Esophagus squamous epithelium (tissue), 5 donors: Measurements from ENCODE around the gene ELAVL2. TPM values are rescaled to one million over a fixed set of nuclear protein-coding genes. Genes with fewer than 3 reads are reported as not detected.
A peak's percentile ranks its signal among the peaks of the same experiment; 100 is the strongest.

ENCODE experiments used
- DNase-seq: peaks from one replicate; lab custom pipeline; 2025; lab: John Stamatoyannopoulos, UW
- H3K27ac ChIP-seq, 4 donors: fragments of 200-600 bp; sonication (generic); one replicate each; pipeline ENCODE4 v1.5.1; 2016 to 2019; ENCODE audit warnings: mild to moderate bottlenecking in 1 of 4
- H3K27me3 ChIP-seq, 4 donors: fragments of 200-600 bp; sonication (generic); 1 replicate in 3 of 4; 2 replicates in 1 of 4; pipeline versions ENCODE4 v1.5.1 to v1.6.0; 2017 to 2021; ENCODE audit warnings: antibody characterized with exemption in 1 of 4
- H3K36me3 ChIP-seq, 3 donors: fragments of 200-600 bp; sonication (generic); one replicate each; pipeline ENCODE4 v1.5.1; 2016 to 2019
- H3K4me1 ChIP-seq, 3 donors: fragments of 200-600 bp; sonication (generic); one replicate each; pipeline ENCODE4 v1.5.1; 2017 to 2019
- H3K4me3 ChIP-seq, 4 donors: fragments of 200-600 bp; sonication (generic); 1 replicate in 3 of 4; 2 replicates in 1 of 4; pipeline ENCODE4 v1.5.1; 2016 to 2019; ENCODE audit warnings: mild to moderate bottlenecking in 2 of 4, moderate library complexity in 1 of 4
- H3K9me3 ChIP-seq, 3 donors: fragments of 200-600 bp; sonication (generic); one replicate each; pipeline ENCODE4 v1.5.1; 2016 to 2019
- POLR2A ChIP-seq, 4 donors: fragments of 450-650 bp; IDR thresholded peaks; one replicate each; pipeline ENCODE4 v1.6.1; 2017; ENCODE audit warnings: antibody characterized with exemption in 4 of 4, mild to moderate bottlenecking in 4 of 4, moderate library complexity in 3 of 4
- WGBS, 2 donors: methylation state at CpG; one replicate each; pipeline ENCODE4 v1.1.5; 2018; 5-methylcytosine and 5-hydroxymethylcytosine counted together
- intact Hi-C: fragments of 100-400 bp; cut with DNase I; formaldehyde crosslinking; loops from one replicate; pipeline ENCODE4 v1.15.0; 2022
- total RNA-seq, 4 donors: library from RNA; depleted of rRNA; stranded (reverse); fragments of >200 nt; gene quantifications; one replicate each; pipeline ENCODE4 v1.1.0, GENCODE V29; 2016
- TF ChIP-seq, protein P1 (sequence below), 6 experiments: fragments of 450-650 bp in 4 of 6; fragments of 200-600 bp in 2 of 6; sonication (generic) in 2 of 6; IDR thresholded peaks; one replicate each; pipeline ENCODE4 v1.5.1; 2016 to 2019; ENCODE audit warnings: antibody characterized with exemption in 6 of 6, mild to moderate bottlenecking in 4 of 6, moderate library complexity in 4 of 6
- donor health status: DM: yes; HTN: yes; CAD: no.

ELAVL2 gene
- total RNA-seq, 4 donors from 2014 or later = 0.29 to 0.97 (median 0.95) TPM; not detected in 1

DNA sequence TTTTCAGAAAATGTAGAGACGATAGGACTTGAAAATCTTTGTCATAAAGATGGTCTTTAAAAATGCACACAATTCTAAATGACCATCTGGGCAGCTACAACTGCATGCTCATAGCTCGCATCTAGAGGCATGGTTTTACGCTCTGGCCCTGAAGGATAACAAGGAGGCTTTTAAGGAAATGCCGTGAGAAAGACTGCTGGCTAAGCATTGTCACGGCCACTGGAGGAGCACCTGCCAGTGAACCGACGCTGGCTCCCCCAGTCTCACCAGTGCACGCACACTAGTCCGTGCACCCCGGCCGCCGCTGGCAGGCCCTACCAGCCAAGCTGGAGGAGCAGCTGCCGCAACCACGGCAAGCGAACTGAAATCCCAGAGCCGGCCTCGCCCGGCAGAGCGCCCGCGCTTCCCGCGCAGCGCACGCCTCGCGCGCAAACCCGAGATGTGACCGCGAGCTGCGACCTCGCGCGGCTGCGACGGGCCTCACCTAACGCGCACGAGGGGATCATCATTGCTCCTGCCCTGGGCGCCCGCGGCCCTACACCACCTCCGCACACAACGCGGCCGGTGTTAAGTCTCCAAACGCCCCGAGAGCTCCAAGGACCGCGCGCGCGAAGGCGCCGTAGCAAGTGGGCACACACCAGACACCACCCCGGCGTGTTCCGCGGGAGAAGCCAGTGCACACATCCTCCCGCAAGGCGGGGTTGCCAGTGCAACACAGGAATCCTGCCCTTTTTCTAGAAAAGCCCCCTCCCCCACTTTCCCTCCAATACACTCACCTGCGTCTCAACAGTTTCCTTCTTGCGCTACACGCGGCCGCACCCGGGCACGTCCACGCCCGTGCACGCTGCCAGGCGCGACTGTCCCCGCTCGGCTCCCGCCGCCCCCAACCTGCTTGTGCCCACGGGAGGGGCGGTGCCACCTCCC is 5.3 kb downstream of the ELAVL2 start:
- Histone ChIP-seq H3K4me1 (peaks cover 16 to 44% (median 17%) of the 10 kb centered on the region in 3 donors), H3K36me3 (no peaks in the 10 kb centered on the region), H3K9me3 (no peaks in the 10 kb centered on the region), H3K27ac (no peak overlapping the region), H3K4me3 (peak overlapping the region; percentile 33 to 67 (median 46)), H3K27me3 (peaks cover 7 to 90% (median 28%) of the 10 kb centered on the region in 4 donors)
- DNase-seq = no peak
- TF ChIP-seq POLR2A (IDR thresholded peaks at IDR 0.05) = no peak
- TF ChIP-seq, protein P1, sequence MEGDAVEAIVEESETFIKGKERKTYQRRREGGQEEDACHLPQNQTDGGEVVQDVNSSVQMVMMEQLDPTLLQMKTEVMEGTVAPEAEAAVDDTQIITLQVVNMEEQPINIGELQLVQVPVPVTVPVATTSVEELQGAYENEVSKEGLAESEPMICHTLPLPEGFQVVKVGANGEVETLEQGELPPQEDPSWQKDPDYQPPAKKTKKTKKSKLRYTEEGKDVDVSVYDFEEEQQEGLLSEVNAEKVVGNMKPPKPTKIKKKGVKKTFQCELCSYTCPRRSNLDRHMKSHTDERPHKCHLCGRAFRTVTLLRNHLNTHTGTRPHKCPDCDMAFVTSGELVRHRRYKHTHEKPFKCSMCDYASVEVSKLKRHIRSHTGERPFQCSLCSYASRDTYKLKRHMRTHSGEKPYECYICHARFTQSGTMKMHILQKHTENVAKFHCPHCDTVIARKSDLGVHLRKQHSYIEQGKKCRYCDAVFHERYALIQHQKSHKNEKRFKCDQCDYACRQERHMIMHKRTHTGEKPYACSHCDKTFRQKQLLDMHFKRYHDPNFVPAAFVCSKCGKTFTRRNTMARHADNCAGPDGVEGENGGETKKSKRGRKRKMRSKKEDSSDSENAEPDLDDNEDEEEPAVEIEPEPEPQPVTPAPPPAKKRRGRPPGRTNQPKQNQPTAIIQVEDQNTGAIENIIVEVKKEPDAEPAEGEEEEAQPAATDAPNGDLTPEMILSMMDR (IDR thresholded peaks at IDR 0.05) = no peak
- intact Hi-C loops = no loop called here
- WGBS, 2 donors = 29 to 32% methylated on average over 8 to 27 of the region's 80 CpGs

DNA sequence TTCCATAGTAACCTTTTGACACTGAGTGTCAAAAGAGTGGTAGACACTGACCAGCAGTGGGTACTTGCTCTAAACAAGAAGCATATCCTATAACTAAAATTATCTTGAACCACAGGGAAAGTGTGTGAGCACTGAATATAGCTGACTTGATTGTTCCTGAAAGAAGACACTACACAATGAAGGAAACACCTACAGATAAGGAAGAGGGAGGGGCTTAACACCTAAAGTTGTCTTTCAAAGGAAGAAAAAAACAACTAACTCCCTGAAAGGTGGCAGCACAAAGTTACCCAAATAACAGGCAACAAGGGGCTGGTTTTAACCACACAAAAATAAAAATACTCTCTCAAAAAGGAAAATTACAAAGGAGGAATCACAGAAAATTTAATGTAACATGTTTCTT is 6.6 kb downstream of the ELAVL2 start:
- Histone ChIP-seq H3K9me3 (no peaks in the 10 kb centered on the region), H3K27me3 (peaks cover 7 to 77% (median 24%) of the 10 kb centered on the region in 4 donors), H3K4me1 (peaks cover 10 to 31% (median 14%) of the 10 kb centered on the region in 3 donors), H3K36me3 (no peaks in the 10 kb centered on the region), H3K4me3 (no peak overlapping the region), H3K27ac (no peak overlapping the region)
- no peak for DNase-seq
- intact Hi-C loops = no loop called here
- TF ChIP-seq, protein P1 (IDR thresholded peaks at IDR 0.05) = no peak
- no peak for TF ChIP-seq POLR2A (IDR thresholded peaks at IDR 0.05)

DNA sequence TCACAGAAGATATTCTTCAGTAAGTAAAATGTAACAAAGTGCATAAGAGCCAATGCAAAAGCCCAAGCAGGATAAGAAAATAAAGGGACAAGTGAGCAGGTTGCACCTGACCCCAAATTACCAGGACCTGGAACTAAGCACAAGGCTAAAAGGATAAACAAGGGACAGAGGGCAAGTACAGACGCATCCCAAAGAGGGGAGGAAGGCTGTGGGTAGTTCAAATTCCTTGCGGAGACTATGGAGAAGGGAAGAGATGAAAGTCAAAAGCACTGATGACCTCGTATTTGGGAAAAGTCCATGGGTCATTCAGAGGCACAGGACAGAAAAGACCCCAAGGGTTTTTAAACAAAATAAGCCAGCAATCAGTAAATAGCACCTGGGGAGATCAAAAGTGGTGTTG is 11.8 kb downstream of the ELAVL2 start:
- TF ChIP-seq, protein P1 (IDR thresholded peaks at IDR 0.05) = no peak
- TF ChIP-seq POLR2A (IDR thresholded peaks at IDR 0.05) = no peak
- no peak overlapping the region for H3K4me3 ChIP-seq
- DNase-seq = no peak
- H3K36me3 ChIP-seq = no peaks in the 10 kb centered on the region
- H3K9me3 ChIP-seq = no peaks in the 10 kb centered on the region
- H3K4me1 ChIP-seq = no peaks in the 10 kb centered on the region
- peaks cover 0 to 25% (median 0%) of the 10 kb centered on the region in 4 donors for H3K27me3 ChIP-seq
- intact Hi-C loops = no loop called here
- no peak overlapping the region for H3K27ac ChIP-seq
- 63 to 65% methylated on average over 3 of the region's 3 CpGs for WGBS, 2 donors

DNA sequence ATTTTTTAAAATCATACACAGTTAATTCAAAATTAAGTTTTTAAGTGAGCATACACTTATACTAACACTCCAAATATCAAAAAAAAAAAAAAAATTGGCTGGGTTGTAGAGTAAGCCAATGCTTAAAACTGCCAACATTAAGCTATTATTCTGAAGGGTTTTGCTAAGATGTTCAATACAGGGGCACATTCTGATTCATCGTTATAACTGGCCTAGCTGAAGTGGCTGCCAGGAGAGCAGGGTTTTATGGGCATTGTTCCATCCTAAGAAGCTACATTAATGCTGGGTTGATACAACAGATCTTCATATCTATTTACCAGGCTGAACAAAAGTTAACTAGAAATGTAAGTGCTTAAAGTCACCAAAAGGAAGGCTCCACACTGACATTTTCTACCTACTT is 13.4 kb downstream of the ELAVL2 start:
- no peak for DNase-seq
- intact Hi-C loops = no loop called here
- H3K27me3 ChIP-seq = peaks cover 0 to 10% (median 0%) of the 10 kb centered on the region in 4 donors
- H3K27ac ChIP-seq = no peak overlapping the region
- 48 to 54% methylated on average over 1 of the region's 1 CpG for WGBS, 2 donors
- H3K4me1 ChIP-seq = no peaks in the 10 kb centered on the region
- H3K36me3 ChIP-seq = no peaks in the 10 kb centered on the region
- H3K4me3 ChIP-seq = no peak overlapping the region
- TF ChIP-seq, protein P1 (IDR thresholded peaks at IDR 0.05) = no peak
- TF ChIP-seq POLR2A (IDR thresholded peaks at IDR 0.05) = no peak
- H3K9me3 ChIP-seq = no peaks in the 10 kb centered on the region

DNA sequence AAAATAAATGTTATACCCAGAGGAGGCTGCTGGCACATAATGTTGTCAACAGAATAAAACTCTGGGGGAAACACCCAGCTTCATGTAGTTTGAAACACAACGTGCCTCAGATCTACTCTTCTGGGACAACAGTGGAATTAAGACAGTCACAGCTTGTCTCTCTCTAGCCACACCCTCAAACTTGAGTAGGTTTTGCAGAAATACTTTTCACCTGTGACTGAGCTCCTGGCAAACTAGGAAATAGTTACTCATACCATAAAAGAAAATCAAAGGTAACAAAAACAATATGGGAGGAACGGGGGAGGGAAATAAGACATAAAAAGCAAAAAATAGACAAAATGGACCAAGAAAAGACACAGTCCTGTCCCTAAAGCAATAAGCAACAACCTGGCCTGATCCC is 14.4 kb downstream of the ELAVL2 start:
- intact Hi-C loops = no loop called here
- H3K4me1 ChIP-seq = no peaks in the 10 kb centered on the region
- peaks cover 0 to 2% (median 0%) of the 10 kb centered on the region in 4 donors for H3K27me3 ChIP-seq
- 19 to 24% methylated on average over 2 of the region's 2 CpGs for WGBS, 2 donors
- no peak overlapping the region for H3K4me3 ChIP-seq
- no peak overlapping the region for H3K27ac ChIP-seq
- no peaks in the 10 kb centered on the region for H3K36me3 ChIP-seq
- DNase-seq = no peak
- TF ChIP-seq POLR2A (IDR thresholded peaks at IDR 0.05) = no peak
- TF ChIP-seq, protein P1 (IDR thresholded peaks at IDR 0.05) = no peak
- H3K9me3 ChIP-seq = no peaks in the 10 kb centered on the region
